HG02973 (cell line): ENCODE measurements around the gene VPS13C.

Experiments
- ATAC-seq: cut with Tn5 transposase; IDR thresholded peaks from one replicate; pipeline ENCODE4 v1.9.1; 2021; ENCODE audit warnings: moderate library complexity; ENCODE audit not compliant: unreplicated experiment

VPS13C gene

GRCh38 chr15:61951949-61952348 is 108.3 kb downstream of the VPS13C start:
- ATAC-seq, result no peak

GRCh38 chr15:61946778-61947177 is 113.5 kb downstream of the VPS13C start:
- no peak for ATAC-seq

- no peak for ATAC-seq
Observed at GRCh38 chr15:61943992-61944391, 116.3 kb downstream of the VPS13C start.

GRCh38 chr15:61938249-61938648 is 122.0 kb downstream of the VPS13C start:
- ATAC-seq, result no peak

- ATAC-seq, result no peak
Observed at GRCh38 chr15:61936528-61937195, 123.6 kb downstream of the VPS13C start.

- no peak for ATAC-seq
Observed at GRCh38 chr15:61935493-61935892, 124.8 kb downstream of the VPS13C start.

GRCh38 chr15:61929452-61929851 is 130.8 kb downstream of the VPS13C start:
- no peak for ATAC-seq

GRCh38 chr15:61923173-61923572 is 137.1 kb downstream of the VPS13C start:
- no peak for ATAC-seq

- no peak for ATAC-seq
Observed at GRCh38 chr15:61921093-61921492, 139.2 kb downstream of the VPS13C start.

- no peak for ATAC-seq
Observed at GRCh38 chr15:61917457-61917856, 142.8 kb downstream of the VPS13C start.

- ATAC-seq, result no peak
Observed at GRCh38 chr15:61916104-61916503, 144.1 kb downstream of the VPS13C start.

- no peak for ATAC-seq
Observed at GRCh38 chr15:61915640-61916039, 144.6 kb downstream of the VPS13C start.

- ATAC-seq, result no peak
Observed at GRCh38 chr15:61910839-61911369, 149.3 kb downstream of the VPS13C start.

- no peak for ATAC-seq
Observed at GRCh38 chr15:61908241-61908640, 152.0 kb downstream of the VPS13C start.

- ATAC-seq, result no peak
Observed at GRCh38 chr15:61907753-61908086, 152.5 kb downstream of the VPS13C start.

- ATAC-seq, result no peak
Observed at GRCh38 chr15:61906961-61907752, 153.1 kb downstream of the VPS13C start.

GRCh38 chr15:61893146-61893545 is 167.1 kb downstream of the VPS13C start:
- no peak for ATAC-seq

GRCh38 chr15:61892140-61892539 is 168.1 kb downstream of the VPS13C start:
- ATAC-seq, result no peak

- ATAC-seq, result no peak
Observed at GRCh38 chr15:61890106-61890505, 170.1 kb downstream of the VPS13C start.

- ATAC-seq, result no peak
Observed at GRCh38 chr15:61889706-61890105, 170.5 kb downstream of the VPS13C start.

GRCh38 chr15:61888074-61888780 is 172.0 kb downstream of the VPS13C start:
- ATAC-seq, result no peak

- no peak for ATAC-seq
Observed at GRCh38 chr15:61880084-61880483, 180.2 kb downstream of the VPS13C start.
